DOHH2 (cell line): Measurements from ENCODE around the gene TEX264.

Source experiments
- CTCF ChIP-seq: fragments of 200-600 bp; sonication (generic); IDR thresholded peaks from one replicate; pipeline ENCODE4 v1.5.1; 2014; ENCODE audit warnings: antibody characterized with exemption, mild to moderate bottlenecking, low read depth, low read length; ENCODE audit not compliant: poor library complexity, severe bottlenecking
- EZH2phosphoT487 ChIP-seq: fragments of 200-600 bp; sonication (generic); IDR thresholded peaks from 2 replicates; pipeline ENCODE4 v1.6.1; 2017; ENCODE audit warnings: borderline replicate concordance, mild to moderate bottlenecking, antibody characterized with exemption, low read length, moderate library complexity, mixed read lengths

- TF ChIP-seq CTCF (no peak), EZH2phosphoT487 (no peak)
These were observed 49.4 kb downstream of the TEX264 start for GRCh38 chr3:51720292-51721061.
